GM19351 (cell line): Measurements from ENCODE around the gene PCDH9.

ENCODE experiments used
- ATAC-seq: cut with Tn5 transposase; IDR thresholded peaks from one replicate; pipeline ENCODE4 v1.9.1; 2021; ENCODE audit warnings: mild to moderate bottlenecking, moderate library complexity; ENCODE audit not compliant: unreplicated experiment

PCDH9 gene

DNA sequence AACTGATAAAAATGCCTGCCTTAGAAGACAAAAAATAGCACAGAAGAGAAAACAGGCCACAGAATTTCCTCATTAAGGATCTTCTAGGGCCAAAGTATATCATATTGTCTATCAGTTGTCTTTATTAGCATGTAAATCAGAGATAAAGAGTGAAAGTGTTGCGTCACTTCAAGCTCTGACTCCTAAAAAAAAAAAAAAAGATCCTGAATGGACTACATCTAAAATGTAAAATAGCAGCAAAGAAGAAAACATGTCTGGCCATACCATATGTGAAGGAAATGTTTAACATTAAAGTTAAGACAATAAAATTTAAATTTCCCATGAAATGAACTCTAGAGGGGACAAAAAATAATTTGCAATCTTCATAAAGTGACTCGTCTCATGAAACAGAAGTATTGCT, 237.4 kb downstream of the PCDH9 start:
- ATAC-seq, result no peak

DNA sequence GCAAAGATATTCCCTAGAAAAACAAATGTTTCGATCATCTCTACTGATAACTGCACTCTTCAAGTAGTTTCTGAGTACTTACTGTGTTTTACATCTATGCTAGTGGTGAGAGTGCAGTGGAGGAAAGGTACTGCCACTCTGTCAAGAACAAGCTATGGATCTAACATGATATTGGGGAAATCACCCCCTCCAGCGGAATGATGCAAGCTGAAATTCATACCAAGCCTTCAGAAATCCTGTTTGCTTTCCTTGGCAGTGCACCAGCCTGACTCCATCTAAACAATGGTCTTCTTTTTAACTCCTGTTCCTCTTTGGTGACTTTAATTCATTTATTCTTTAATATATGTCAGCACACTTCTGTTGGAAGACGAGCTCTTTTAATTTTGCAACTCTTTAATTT, 238.0 kb downstream of the PCDH9 start:
- no peak for ATAC-seq

DNA sequence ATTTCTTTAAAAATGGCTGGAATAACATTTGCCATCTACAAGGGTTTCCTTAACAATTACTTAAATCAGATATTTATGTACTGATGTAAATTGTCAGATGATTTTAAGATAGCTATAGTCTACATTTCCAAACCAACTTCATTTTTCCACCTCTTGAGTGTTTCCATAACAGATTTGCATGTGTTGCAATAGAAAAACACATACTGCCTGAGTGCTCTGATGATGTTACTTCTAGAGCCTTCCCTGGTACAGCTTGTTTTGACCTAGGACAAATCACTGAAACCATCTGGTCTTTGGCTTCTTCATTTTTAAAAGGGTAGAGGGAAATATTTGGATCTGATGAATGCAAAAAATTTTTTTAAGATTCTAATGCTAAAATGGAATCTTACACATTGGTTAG, 245.9 kb downstream of the PCDH9 start:
- no peak for ATAC-seq

DNA sequence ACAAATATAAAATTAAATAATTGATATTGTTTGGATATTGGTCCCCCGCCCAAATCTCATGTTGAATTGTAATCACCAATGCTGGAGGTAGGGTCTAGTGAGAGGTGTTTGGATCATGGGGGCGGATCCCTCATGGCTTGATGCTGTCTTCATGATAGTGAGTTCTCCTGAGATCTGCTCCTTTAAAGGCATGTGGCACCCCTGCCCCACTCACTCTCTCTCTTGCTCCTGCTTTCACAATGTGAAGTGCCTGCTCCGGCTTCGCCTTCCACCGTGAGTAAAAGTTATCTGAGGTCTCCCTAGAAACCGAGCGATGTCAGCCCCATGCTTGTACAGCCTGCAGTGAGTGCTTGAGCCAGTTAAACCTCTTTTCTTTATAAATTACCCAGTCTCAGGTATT, 248.2 kb downstream of the PCDH9 start:
- no peak for ATAC-seq

DNA sequence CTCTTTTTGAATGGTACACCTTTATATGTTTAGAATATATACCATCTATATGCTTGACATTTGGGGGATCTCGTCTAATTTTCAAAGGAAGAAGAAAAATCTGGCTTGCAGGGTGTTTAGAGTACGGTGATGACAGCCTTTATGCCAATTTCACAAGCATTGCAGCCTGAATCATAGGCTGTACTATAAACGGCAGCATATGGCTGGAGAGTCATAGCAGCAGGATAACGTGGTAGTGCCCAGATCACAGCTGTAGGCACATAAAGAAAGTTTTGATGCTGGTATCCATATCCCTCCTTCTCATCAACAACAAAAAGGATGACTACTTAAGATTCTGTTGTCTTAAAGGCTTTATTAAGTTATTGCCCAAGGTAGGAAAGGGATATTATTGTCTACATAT, 253.0 kb downstream of the PCDH9 start:
- ATAC-seq, result no peak

DNA sequence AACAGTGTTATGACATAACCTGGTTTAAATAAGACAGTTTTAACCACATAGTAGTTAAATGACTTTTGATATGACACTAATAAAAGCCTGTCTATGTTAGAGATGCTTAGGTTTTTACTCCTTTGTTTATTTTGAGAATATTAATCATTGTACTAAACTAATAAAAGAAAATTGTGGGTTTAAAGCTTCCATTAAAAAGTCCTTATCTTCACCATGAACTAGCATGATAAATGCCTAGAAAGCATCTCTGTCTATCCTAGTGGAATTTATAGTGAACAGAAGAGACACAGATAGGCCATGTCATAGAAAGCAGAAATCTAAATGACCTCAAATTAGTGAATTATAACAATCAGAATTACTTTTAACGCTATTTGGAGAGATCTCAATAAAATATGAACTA, 255.2 kb downstream of the PCDH9 start:
- no peak for ATAC-seq

DNA sequence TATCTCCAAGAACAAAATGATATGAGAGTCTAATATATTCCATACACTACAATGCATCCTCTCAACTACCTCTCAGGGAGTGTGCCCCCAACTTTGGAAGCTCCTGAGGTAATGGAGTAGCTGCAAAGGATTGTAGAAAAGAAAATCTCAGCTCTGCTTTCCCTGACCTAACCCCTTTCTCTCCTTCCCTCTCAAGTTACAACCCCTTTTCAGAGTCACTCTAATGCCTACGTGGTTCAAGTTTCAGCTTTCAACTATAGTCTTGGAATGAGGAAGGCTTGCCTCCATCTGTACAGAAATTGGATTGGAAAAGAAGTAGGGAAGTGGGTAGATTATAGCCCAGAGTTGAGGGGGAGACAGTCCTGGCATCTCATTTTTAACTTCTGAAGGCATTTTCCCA, 256.0 kb downstream of the PCDH9 start:
- ATAC-seq, result no peak

DNA sequence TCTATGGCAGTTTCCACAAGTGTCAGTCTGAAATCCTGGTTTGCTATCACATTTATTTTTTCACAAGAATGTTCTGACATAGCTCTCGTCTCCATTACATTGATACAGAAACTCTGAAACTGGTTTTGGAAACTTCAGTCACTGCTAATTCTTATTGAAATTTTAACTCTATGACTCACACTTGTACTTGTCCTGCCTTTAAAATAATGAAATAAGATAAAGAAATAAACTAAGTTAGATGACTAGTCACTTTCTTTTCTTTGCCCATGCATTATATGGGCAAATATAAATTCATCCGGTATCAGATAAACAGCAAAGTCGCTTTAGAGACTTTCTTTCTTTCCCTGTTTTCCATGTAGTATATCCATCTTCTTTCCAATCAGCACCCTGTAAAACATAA, 257.5 kb downstream of the PCDH9 start:
- ATAC-seq, result no peak

DNA sequence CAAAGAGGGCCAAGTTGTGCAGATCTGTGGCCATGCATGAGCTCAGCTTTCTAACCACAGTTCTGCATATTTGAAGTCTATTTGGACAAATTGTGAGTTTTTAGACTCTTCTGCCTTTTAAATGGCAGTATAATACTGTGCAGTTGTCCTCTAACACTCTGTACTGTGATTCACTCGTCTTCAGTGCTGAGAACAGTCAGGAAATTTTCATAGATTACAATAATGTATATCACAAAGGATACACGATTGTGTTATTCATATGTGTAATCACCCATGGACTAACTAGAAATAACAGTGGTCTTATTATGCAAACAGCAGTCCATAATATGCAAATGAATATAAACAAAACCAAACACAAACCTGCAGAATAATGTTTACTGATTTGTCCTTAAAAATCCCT, 259.1 kb downstream of the PCDH9 start:
- ATAC-seq, result no peak

DNA sequence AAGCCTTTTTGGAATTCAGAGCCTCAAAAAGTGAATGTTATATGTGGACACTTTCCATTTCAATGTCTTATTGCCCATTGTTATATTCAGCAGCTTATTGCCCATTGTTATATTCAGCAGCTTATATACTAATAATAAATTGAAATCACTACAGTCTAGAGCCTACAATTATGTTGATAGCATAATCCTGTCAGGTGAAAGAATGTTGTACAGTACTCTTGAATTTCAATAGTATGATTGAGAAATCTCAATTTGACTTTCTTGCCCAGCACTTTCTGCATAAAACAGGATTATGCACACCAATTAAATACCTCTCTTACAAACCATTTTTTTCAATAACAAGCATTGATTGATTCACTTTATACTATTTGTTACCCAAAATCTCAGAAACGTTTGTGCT, 260.8 kb downstream of the PCDH9 start:
- ATAC-seq, result no peak

DNA sequence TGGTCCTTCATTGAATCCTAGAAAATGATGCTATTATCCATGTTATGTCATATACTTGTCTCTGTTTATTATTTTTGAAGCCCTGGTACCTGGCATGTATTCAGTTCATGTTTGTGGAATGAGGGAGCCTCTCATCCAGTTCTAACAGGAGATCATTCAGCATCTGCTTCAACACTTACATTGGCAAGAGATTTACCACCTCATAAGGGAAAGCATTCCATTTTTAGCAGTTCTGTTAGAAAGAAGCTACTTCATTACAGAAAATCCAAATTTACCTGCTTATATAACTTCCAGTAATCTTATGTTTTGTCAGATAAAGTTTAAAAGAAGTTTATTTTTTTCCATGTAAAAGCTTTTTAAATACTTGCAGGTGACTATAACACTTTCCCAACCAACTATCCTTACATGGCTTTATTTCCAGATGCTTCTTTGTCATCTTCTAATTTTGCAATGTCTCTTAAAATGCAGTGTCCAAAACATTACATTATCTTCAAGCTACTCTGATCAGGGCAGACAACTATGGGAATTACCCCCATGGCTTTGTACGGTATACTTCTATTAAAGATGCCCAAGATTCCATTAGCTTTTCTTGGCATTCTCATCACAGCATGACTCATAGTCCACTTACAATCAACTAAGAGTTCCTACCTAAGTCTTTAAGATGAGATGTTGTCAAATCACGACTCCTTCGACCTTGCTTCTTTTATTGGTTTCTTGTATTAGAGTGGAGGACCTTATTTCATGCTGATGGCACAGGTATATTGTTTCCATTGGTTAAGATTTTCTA, 262.1 kb downstream of the PCDH9 start:
- no peak for ATAC-seq

DNA sequence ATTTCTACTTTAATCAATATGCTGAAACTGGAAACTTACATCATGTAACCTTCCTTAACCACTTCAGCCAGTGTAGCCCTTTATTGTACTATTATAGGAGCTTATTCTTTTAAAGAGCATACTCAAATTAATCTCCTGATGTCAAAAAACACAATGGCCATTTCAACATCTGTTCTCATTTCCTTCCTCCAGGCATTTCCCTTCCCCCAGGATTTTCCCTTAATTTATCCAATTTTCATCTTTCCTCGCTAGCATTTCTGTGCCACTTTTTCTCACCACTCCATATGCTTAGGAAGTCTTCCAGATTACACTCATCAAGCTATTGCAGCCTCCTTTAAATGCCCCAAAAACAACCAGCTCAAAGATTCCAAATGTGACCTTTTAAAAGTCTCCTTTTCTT, 265.0 kb downstream of the PCDH9 start:
- ATAC-seq, result no peak

DNA sequence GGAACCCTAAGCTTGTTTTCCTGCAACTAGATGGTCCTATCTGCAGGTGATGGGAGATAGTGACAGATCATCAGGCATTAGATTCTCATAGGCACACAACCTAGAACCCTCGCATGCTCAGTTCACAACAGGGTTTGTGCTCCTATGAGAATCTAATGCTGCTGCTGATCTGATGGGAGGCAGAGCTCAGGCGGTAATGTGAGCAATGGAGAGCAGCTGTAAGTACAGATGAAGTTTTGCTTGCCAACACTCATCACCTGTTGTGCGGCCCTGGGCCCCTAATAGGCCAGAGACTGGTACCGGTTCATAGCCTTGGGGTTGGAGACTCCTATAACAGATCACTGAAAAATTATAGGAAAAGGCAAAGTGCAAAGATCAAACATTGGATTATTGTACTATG, 267.2 kb downstream of the PCDH9 start:
- ATAC-seq, result no peak

DNA sequence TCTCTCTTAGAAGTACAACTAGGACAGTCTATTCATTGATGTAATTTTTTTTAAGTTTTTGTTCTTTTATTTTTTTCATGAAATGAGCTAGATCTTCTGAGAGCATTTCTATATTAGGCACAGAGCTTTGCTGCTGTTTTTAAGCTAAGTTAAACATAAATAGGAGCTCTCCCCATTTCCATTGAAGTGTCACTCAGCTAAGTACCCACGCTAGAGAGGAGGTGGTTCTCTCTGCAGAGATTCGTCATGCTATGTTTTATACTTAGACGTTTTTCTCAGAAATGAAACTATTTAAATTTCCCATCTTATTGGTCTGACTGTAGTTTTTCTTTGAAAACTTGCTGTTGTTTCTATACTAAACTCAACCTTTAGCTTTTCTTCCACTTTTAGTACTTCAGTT, 271.5 kb downstream of the PCDH9 start:
- peak; percentile 42 for ATAC-seq

DNA sequence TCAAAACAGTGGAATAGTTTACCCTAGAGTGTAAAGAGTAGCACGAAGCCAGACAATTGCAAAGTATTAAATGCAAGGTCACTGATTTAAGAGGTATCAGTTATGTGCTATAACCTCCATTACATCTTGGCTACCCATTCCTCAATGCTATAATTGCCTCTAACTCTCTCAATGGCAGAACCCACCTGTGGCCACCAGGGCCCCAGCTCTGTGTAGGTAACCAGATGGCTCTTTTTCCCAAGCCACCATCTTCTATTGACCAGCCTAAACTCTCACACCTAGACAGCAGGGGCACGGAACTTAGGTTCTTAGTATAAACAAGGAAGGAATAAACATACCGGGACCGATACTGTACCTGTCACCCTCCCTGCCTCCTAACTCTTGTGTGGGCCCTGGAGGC, 277.6 kb downstream of the PCDH9 start:
- no peak for ATAC-seq

DNA sequence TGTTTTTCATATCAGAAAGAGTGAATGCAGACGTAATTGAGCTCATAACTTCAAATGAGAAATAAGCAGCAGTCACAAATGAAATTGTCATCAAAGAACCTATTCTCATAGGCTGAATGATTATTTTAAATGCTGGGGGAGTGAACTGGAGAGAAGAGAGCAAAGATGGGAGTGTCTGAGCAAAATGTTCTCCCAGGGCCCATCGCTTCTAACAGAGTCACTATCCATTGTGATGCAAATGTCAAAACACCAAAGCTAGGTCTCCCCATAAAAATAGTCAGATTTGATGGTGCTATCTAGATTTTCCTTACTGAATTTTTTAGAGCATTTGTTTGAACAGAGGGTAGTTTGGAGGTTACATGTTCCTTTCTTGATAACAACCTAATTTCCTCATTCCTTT, 278.7 kb downstream of the PCDH9 start:
- ATAC-seq, result no peak

DNA sequence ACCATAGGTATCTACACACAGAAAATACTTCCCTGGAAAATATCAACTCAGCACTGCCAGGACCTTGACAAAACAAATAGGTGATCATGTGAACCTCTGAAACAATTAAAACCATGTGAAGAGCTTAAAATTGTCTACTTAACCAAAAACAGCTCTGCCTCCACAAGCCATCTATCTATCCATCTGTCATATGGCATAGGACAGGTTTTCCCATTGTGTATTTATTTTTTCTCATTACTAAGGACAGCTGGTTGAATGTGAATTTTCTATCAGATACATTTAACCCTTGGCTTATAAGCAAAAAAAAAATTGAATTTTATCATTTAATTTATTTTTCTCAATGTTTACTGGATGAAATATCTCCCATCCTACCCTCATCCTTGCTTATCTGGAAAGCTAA, 279.5 kb downstream of the PCDH9 start:
- ATAC-seq, result no peak

DNA sequence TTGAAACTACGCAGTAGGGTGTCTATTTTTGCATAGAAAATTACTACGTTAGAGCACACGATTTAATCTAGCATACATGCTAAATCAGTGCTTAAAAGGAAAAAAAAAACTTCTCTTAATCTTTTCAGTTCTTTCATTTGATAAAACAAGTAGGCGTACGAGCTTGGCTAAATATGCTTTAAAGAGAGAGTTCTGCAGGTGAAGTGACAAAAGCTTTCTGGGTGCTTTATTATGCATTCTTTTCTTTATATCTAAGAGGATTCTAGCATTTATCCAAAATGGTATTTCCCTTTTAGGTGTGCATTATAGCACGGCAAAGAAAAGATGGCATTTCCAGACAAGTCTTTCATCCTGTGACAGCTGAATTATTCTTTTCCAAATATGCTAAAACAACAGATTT, 281.2 kb downstream of the PCDH9 start:
- ATAC-seq, result no peak

DNA sequence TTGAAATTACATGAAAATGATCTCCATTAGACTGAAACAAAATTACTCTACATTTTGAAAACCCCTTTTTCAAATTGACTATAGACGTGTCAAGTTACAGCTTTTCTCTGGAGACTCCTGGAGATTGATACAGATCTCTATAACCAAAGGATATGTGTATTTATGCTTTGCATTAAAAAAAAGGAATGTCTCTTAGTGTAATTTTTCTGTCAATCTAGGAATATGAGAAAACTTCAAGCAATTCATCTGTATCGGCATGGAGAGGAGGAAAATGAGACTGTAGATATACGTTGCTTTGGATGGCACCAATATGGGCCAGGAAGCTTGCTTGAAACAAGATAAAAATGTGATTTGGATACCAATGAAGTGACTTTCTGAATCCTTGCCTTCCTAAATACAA, 286.6 kb downstream of the PCDH9 start:
- no peak for ATAC-seq

DNA sequence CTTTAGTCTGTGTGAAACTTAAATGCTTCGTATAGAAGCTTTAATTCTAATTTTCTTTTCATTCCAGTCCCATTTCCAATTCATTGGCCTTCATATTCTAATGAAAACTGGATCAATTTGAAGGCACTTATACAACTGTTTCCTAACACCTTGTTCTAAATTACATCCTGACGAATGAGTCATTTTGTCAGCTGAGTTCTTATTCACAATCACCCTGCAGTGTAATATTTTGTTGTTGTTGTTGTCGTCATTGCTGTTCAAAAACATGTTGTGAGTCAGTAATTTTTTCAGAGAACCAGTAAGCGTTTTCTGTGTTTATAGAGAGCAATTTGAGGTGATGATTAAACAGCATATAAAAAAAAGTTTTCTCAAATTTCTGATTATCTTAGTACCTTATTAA, 290.0 kb downstream of the PCDH9 start:
- ATAC-seq, result no peak

DNA sequence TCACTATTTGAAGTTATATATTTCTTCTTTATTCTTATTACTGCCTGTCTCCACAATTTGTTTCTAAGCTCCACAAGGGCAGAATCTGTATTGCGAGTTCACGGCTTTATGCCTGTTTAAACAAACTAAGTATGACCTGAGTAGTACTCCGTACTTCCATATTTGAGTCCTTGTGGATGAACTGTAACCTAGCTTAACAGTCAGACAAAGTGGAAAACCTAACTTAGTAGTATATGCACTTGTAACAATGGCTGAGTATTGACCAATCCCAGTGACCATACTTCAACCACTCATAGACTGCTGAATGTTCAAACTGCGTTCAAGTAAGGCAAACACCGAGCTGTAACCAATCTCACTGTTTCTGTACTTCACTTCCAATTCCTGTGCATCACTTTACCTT, 292.7 kb downstream of the PCDH9 start:
- ATAC-seq, result no peak

DNA sequence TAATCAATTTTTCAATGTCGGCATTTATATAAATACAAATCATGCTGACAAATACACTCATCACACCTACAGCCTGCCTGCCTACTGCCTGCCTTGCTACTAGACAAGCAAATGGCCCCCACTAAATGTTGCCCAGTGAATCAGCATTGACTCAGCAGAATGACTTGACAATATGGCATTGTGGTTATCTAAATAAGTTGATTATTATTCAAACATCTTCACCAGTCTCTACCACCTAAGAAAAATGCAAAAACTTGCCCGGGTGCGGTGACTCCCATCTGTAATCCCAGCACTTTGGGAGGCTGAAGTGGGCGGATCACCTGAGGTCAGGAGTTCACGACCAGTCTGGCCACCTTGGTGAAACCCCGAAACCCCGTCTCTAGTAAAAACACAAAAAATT, 296.1 kb downstream of the PCDH9 start:
- ATAC-seq, result no peak

DNA sequence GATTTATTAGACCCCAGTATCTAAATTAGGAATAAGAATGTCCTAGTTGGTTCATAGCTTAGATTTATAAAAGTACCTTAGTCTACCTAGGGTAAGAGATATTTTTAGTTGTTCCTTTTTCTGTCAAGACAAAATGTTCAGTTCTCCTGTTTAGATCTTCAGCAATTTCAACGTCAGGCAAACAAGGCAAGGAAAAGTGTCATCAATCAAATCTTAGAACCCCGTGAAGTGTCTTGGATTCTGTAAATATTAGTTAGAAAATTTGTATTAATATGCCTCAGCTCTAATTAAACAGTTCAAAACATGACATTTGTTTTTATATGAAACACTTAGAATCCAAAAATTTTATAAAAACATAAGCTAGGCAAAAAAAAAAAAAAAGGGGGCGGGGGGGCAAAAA, 296.6 kb downstream of the PCDH9 start:
- ATAC-seq, result no peak
